WERI-Rb-1 (cell line): ENCODE data around the gene CDK10.

Experiments used
- DNase-seq: peaks from one replicate; pipeline ENCODE4 v3.0.0-alpha.2; 2020
- H3K27ac ChIP-seq: fragments of 250-450 bp; sonication (Bioruptor Pico); 2 replicates; pipeline ENCODE4 v1.5.1; 2020; ENCODE audit warnings: mild to moderate bottlenecking, moderate library complexity
- H3K27me3 ChIP-seq: fragments of 250-450 bp; sonication (Bioruptor Pico); 2 replicates; pipeline ENCODE4 v1.5.1; 2021; ENCODE audit warnings: mild to moderate bottlenecking, low read depth, moderate library complexity; ENCODE audit not compliant: insufficient read depth, severe bottlenecking
- H3K36me3 ChIP-seq: fragments of 250-450 bp; sonication (Bioruptor Pico); 2 replicates; pipeline ENCODE4 v1.5.1; 2020; ENCODE audit warnings: mild to moderate bottlenecking, moderate library complexity
- H3K4me3 ChIP-seq: 2 replicates; pipeline ENCODE4 v1.5.1; 2011; ENCODE audit warnings: low read depth, mild to moderate bottlenecking, control low read depth, low read length
- H3K9me3 ChIP-seq: fragments of 250-450 bp; sonication (Bioruptor Pico); 2 replicates; pipeline ENCODE4 v1.5.1; 2021; ENCODE audit warnings: mild to moderate bottlenecking, moderate library complexity; ENCODE audit not compliant: severe bottlenecking
- TF ChIP-seq, protein P1 (sequence below): IDR thresholded peaks from 2 replicates; pipeline ENCODE4 v1.5.1; 2011; ENCODE audit warnings: low read depth, mild to moderate bottlenecking, control low read depth, inconsistent platforms, low read length

Gene CDK10

GRCh38 chr16:89706518-89707260, 20.2 kb downstream of the CDK10 start:
- no peak for DNase-seq
- no peak overlapping the region for H3K4me3 ChIP-seq
- TF ChIP-seq, protein P1, sequence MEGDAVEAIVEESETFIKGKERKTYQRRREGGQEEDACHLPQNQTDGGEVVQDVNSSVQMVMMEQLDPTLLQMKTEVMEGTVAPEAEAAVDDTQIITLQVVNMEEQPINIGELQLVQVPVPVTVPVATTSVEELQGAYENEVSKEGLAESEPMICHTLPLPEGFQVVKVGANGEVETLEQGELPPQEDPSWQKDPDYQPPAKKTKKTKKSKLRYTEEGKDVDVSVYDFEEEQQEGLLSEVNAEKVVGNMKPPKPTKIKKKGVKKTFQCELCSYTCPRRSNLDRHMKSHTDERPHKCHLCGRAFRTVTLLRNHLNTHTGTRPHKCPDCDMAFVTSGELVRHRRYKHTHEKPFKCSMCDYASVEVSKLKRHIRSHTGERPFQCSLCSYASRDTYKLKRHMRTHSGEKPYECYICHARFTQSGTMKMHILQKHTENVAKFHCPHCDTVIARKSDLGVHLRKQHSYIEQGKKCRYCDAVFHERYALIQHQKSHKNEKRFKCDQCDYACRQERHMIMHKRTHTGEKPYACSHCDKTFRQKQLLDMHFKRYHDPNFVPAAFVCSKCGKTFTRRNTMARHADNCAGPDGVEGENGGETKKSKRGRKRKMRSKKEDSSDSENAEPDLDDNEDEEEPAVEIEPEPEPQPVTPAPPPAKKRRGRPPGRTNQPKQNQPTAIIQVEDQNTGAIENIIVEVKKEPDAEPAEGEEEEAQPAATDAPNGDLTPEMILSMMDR = no peak
- H3K27ac ChIP-seq = no peak overlapping the region
- no peaks in the 10 kb centered on the region for H3K9me3 ChIP-seq
- no peaks in the 10 kb centered on the region for H3K36me3 ChIP-seq
- no peaks in the 10 kb centered on the region for H3K27me3 ChIP-seq

- no peaks in the 10 kb centered on the region for H3K36me3 ChIP-seq
- H3K9me3 ChIP-seq = no peaks in the 10 kb centered on the region
- TF ChIP-seq, protein P1 = no peak
- DNase-seq = no peak
- H3K27me3 ChIP-seq = no peaks in the 10 kb centered on the region
- H3K4me3 ChIP-seq = no peak overlapping the region
- H3K27ac ChIP-seq = no peak overlapping the region
Measured at GRCh38 chr16:89707695-89708094, 21.2 kb downstream of the CDK10 start.

GRCh38 chr16:89708481-89708931, 22.0 kb downstream of the CDK10 start:
- no peaks in the 10 kb centered on the region for H3K27me3 ChIP-seq
- DNase-seq = no peak
- TF ChIP-seq, protein P1 = no peak
- H3K27ac ChIP-seq = no peak overlapping the region
- H3K4me3 ChIP-seq = no peak overlapping the region
- H3K9me3 ChIP-seq = no peaks in the 10 kb centered on the region
- no peaks in the 10 kb centered on the region for H3K36me3 ChIP-seq

GRCh38 chr16:89709166-89709565, 22.7 kb downstream of the CDK10 start:
- no peaks in the 10 kb centered on the region for H3K9me3 ChIP-seq
- no peak overlapping the region for H3K27ac ChIP-seq
- H3K27me3 ChIP-seq = no peaks in the 10 kb centered on the region
- no peak for DNase-seq
- TF ChIP-seq, protein P1 = no peak
- H3K36me3 ChIP-seq = no peaks in the 10 kb centered on the region
- H3K4me3 ChIP-seq = no peak overlapping the region

- H3K4me3 ChIP-seq = no peak overlapping the region
- no peak overlapping the region for H3K27ac ChIP-seq
- no peaks in the 10 kb centered on the region for H3K9me3 ChIP-seq
- DNase-seq = no peak
- H3K27me3 ChIP-seq = no peaks in the 10 kb centered on the region
- no peaks in the 10 kb centered on the region for H3K36me3 ChIP-seq
- TF ChIP-seq, protein P1 = no peak
Measured at GRCh38 chr16:89709716-89710432, 23.4 kb downstream of the CDK10 start.
